Suprapubic skin (tissue), 4 donors: Measurements from ENCODE around the gene SNX13.

Experiments
- CTCF ChIP-seq, 2 donors: fragments of 200-600 bp in 1 of 2; fragments of 450-650 bp in 1 of 2; sonication (generic) in 1 of 2; IDR thresholded peaks; one replicate each; pipeline ENCODE4 v1.5.1; 2016 to 2019; ENCODE audit warnings: antibody characterized with exemption in 2 of 2, mild to moderate bottlenecking in 1 of 2, moderate library complexity in 1 of 2
- EP300 ChIP-seq: sonication (generic); formaldehyde crosslinking; IDR thresholded peaks from one replicate; pipeline ENCODE4 v1.6.1; 2017; ENCODE audit warnings: antibody characterized with exemption
- POLR2A ChIP-seq, 2 donors: fragments of 450-650 bp; IDR thresholded peaks; one replicate each; pipeline ENCODE4 v1.6.1; 2017; ENCODE audit warnings: antibody characterized with exemption in 2 of 2, mild to moderate bottlenecking in 2 of 2, moderate library complexity in 2 of 2
- POLR2AphosphoS5 ChIP-seq, 3 donors: sonication (generic); formaldehyde crosslinking; IDR thresholded peaks; one replicate each; pipeline ENCODE4 v1.6.1; 2017; ENCODE audit warnings: antibody characterized with exemption in 3 of 3

DNA sequence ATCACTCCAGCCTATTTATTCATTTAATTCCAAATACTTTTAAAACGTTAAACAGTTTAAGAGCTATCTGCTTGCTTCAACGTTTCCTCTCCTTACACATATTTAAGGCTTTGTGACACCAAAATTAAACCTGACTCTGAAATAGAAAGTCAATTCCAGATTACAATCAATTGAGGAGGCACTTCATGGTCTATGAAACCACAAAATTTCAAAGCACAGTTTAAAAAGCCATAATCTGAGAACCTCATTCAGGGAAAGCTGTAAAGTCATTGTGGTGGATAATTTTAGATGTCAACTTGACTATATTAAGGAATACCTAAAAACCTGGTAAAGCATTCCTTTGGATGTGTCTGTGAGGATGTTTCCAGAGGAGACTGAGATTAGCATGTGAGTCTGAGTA lies 6.2 kb downstream of the SNX13 start:
- TF ChIP-seq CTCF (IDR thresholded peaks at IDR 0.05) (no peak), POLR2A (IDR thresholded peaks at IDR 0.05) (no peak), POLR2AphosphoS5 (IDR thresholded peaks at IDR 0.05) (no peak), EP300 (no peak)
